ENCODE results near the gene ACOXL.

ACOXL gene

DNA sequence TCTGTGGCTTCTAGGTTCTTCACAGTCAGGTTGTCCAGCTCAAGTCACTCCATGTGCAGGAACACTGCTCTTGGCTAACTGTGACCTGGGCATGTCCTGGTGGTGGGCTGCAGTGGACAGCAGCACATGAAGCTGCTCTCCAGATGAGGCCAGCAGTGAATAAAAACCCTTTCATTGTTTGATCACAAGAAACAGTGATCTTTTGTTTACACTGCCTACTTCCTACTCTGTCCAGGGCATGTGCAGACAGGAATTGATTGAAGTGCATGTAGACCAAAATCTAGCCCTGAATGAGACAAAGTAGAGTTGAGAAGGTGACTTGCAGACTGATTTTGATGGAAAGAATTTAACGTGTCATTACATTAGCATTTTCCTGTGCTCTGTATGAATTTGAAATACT is 423.2 kb downstream of the ACOXL start:
- Histone ChIP-seq H3F3A (ENCODE audit: insufficient read depth, low read length) (peaks cover 24% of the 10 kb centered on the region; the same call in 1 of the 2 replicates), H4K20me1 (ENCODE audit: insufficient read depth, low read length) (no peaks in the 10 kb centered on the region), H3K4me3 (ENCODE audit: low read depth, low read length, poor library complexity, severe bottlenecking) (peak overlapping the region; percentile 26), H3K9me3 (ENCODE audit: low read length) (no peaks in the 10 kb centered on the region), H3K9ac (ENCODE audit: low read length) (peak overlapping the region; percentile 27; the same call in 1 of the 2 replicates), H3K9me2 (ENCODE audit: low read depth, low read length) (no peaks in the 10 kb centered on the region), H3K27me3 (ENCODE audit: insufficient read depth, low read length) (no peaks in the 10 kb centered on the region), H2AFZ (ENCODE audit: low read length) (no peak overlapping the region), H3K4me1 (ENCODE audit: insufficient read depth, low read length, severe bottlenecking) (peaks cover 99% of the 10 kb centered on the region), H3K4me2 (ENCODE audit: low read length) (peak overlapping the region; percentile 54; the same call in 1 of the 2 replicates), H3K36me3 (ENCODE audit: insufficient read depth, low read length) (peaks cover 99% of the 10 kb centered on the region), H3K79me2 (ENCODE audit: insufficient read depth, low read length) (peaks cover 75% of the 10 kb centered on the region), H3K27ac (ENCODE audit: low read depth, low read length, poor library complexity, severe bottlenecking) (peak overlapping the region; percentile 93)
- TF ChIP-seq, protein P1, sequence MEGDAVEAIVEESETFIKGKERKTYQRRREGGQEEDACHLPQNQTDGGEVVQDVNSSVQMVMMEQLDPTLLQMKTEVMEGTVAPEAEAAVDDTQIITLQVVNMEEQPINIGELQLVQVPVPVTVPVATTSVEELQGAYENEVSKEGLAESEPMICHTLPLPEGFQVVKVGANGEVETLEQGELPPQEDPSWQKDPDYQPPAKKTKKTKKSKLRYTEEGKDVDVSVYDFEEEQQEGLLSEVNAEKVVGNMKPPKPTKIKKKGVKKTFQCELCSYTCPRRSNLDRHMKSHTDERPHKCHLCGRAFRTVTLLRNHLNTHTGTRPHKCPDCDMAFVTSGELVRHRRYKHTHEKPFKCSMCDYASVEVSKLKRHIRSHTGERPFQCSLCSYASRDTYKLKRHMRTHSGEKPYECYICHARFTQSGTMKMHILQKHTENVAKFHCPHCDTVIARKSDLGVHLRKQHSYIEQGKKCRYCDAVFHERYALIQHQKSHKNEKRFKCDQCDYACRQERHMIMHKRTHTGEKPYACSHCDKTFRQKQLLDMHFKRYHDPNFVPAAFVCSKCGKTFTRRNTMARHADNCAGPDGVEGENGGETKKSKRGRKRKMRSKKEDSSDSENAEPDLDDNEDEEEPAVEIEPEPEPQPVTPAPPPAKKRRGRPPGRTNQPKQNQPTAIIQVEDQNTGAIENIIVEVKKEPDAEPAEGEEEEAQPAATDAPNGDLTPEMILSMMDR (IDR thresholded peaks at IDR 0.05; ENCODE audit: low read length): no peak
- no peak for TF ChIP-seq EZH2 (IDR thresholded peaks at IDR 0.05; ENCODE audit: borderline replicate concordance, low read length)

DNA sequence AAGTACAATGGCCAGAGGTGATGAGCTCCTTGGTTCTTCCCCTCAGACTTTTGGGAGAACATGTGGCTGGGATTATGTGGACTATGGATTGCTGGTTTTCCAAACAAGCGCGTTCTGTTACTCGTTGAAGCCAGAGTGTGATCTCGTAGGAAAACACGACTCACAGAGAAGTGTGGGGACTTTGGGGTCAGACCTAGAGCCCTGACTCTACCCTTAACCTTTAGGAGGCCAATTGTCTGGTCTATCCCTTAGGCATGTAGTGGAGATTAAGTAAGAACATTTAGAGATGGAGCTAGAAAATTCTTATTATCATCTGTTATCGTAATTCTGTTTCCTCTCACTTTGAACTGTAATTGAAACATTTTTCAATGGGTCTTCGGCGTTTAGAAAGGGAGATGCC is 424.2 kb downstream of the ACOXL start:
- H3K9me3 ChIP-seq (ENCODE audit: low read length): no peaks in the 10 kb centered on the region
- H2AFZ ChIP-seq (ENCODE audit: low read length): no peak overlapping the region
- peak overlapping the region; percentile 93 for H3K27ac ChIP-seq (ENCODE audit: low read depth, low read length, poor library complexity, severe bottlenecking)
- peaks cover 99% of the 10 kb centered on the region for H3K4me1 ChIP-seq (ENCODE audit: insufficient read depth, low read length, severe bottlenecking)
- H3K36me3 ChIP-seq (ENCODE audit: insufficient read depth, low read length): peaks cover 99% of the 10 kb centered on the region
- H3K9ac ChIP-seq (ENCODE audit: low read length): peak overlapping the region; percentile 27; the same call in 1 of the 2 replicates
- peak overlapping the region; percentile 54 for H3K4me2 ChIP-seq (ENCODE audit: low read length)
- no peaks in the 10 kb centered on the region for H4K20me1 ChIP-seq (ENCODE audit: insufficient read depth, low read length)
- H3F3A ChIP-seq (ENCODE audit: insufficient read depth, low read length): peaks cover 24% of the 10 kb centered on the region; the same call in 1 of the 2 replicates
- H3K27me3 ChIP-seq (ENCODE audit: insufficient read depth, low read length): no peaks in the 10 kb centered on the region
- no peaks in the 10 kb centered on the region for H3K9me2 ChIP-seq (ENCODE audit: low read depth, low read length)
- peaks cover 69% of the 10 kb centered on the region for H3K79me2 ChIP-seq (ENCODE audit: insufficient read depth, low read length)
- H3K4me3 ChIP-seq (ENCODE audit: low read depth, low read length, poor library complexity, severe bottlenecking): peak overlapping the region; percentile 26
- TF ChIP-seq, protein P1 (IDR thresholded peaks at IDR 0.05; ENCODE audit: low read length): no peak
- no peak for TF ChIP-seq EZH2 (IDR thresholded peaks at IDR 0.05; ENCODE audit: borderline replicate concordance, low read length)

DNA sequence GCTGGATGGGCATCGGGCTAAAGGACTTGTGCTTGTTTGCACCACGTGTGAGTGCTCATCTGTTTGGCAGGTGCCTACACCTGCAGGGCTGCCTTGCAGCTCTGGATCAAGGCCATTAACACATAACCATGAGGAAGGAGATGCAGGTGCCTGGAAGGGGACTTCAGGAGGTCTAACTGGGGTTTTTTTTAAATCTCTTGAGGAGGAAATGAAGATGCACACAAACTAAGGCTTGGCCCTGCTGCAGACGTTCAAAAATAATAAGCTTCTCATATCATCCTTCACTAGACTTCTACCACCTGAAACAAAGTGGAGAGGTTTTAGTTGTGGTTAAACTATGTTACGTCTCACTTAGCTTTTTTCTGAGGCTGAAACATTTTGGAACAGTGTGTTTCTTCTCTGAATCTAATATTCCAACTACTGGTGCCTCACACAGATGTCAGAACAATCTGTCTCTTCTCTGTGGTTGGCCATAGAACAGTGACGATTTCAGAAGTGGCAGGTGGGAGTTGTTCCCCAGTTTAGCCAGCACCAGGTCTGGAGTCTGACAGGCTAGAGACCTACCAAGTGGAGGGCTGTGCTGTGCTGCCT is 424.8 kb downstream of the ACOXL start:
- H3K27me3 ChIP-seq (ENCODE audit: insufficient read depth, low read length): no peaks in the 10 kb centered on the region
- H3K9me3 ChIP-seq (ENCODE audit: low read length): no peaks in the 10 kb centered on the region
- H2AFZ ChIP-seq (ENCODE audit: low read length): no peak overlapping the region
- peak overlapping the region; percentile 34; the same call in 1 of the 2 replicates for H3K9ac ChIP-seq (ENCODE audit: low read length)
- H3K4me2 ChIP-seq (ENCODE audit: low read length): peak overlapping the region; percentile 54
- peak overlapping the region; percentile 93 for H3K27ac ChIP-seq (ENCODE audit: low read depth, low read length, poor library complexity, severe bottlenecking)
- peaks cover 99% of the 10 kb centered on the region for H3K4me1 ChIP-seq (ENCODE audit: insufficient read depth, low read length, severe bottlenecking)
- H3F3A ChIP-seq (ENCODE audit: insufficient read depth, low read length): peaks cover 24% of the 10 kb centered on the region; the same call in 1 of the 2 replicates
- H3K79me2 ChIP-seq (ENCODE audit: insufficient read depth, low read length): peaks cover 62% of the 10 kb centered on the region
- TF ChIP-seq EZH2 (IDR thresholded peaks at IDR 0.05; ENCODE audit: borderline replicate concordance, low read length): no peak
- TF ChIP-seq, protein P1 (IDR thresholded peaks at IDR 0.05; ENCODE audit: low read length): no peak
- peak overlapping the region; percentile 2 for H3K4me3 ChIP-seq (ENCODE audit: low read depth, low read length, poor library complexity, severe bottlenecking)
- no peaks in the 10 kb centered on the region for H4K20me1 ChIP-seq (ENCODE audit: insufficient read depth, low read length)
- no peaks in the 10 kb centered on the region for H3K9me2 ChIP-seq (ENCODE audit: low read depth, low read length)
- H3K36me3 ChIP-seq (ENCODE audit: insufficient read depth, low read length): peaks cover 99% of the 10 kb centered on the region
